GM04504 (cell line): Measurements from ENCODE around the gene ZNF584.
"Not testable (repeated sequence)": the region's sequence is repeated elsewhere in the genome, so short reads cannot be mapped to it uniquely, and the experiment has no call there.

Source experiments
- DNase-seq: peaks from one replicate; pipeline ENCODE4 v3.0.0-alpha.2; 2012; ENCODE audit warnings: low read depth

ZNF584 gene

GRCh38 chr19:58408152-58409009 lies at the start of gene ZNF584:
Gene ZNF584, plus strand, starts transcription at chr19:58408649. Its CDS starts 499 bp downstream, at chr19:58409148.
- peak; percentile 81 for DNase-seq

- no peak for DNase-seq
Measured at GRCh38 chr19:58361900-58362271, 46.6 kb upstream of the ZNF584 start.

- peak; percentile 91 for DNase-seq
Measured at GRCh38 chr19:58362272-58362994, 46.0 kb upstream of the ZNF584 start, which contains the start of gene ZNF497. Gene ZNF497, minus strand, starts transcription at chr19:58362751. Its CDS starts 5,116 bp downstream, at chr19:58357635.

GRCh38 chr19:58364146-58364545 lies 44.3 kb upstream of the ZNF584 start:
- no peak for DNase-seq

GRCh38 chr19:58366585-58367430 lies 41.6 kb upstream of the ZNF584 start:
- DNase-seq, result no peak

- DNase-seq, result no peak
Measured at GRCh38 chr19:58367698-58368454, 40.6 kb upstream of the ZNF584 start.

GRCh38 chr19:58368561-58369360 lies 39.7 kb upstream of the ZNF584 start:
- DNase-seq, result no peak

GRCh38 chr19:58372311-58373133 lies 35.9 kb upstream of the ZNF584 start:
- no peak for DNase-seq

- no peak for DNase-seq
Measured at GRCh38 chr19:58374200-58374599, 34.2 kb upstream of the ZNF584 start.

GRCh38 chr19:58376724-58377123 lies 31.7 kb upstream of the ZNF584 start:
- DNase-seq, result not testable (repeated sequence)

- no peak for DNase-seq
Measured at GRCh38 chr19:58379246-58379645, 29.2 kb upstream of the ZNF584 start.

GRCh38 chr19:58380037-58380661 lies 28.3 kb upstream of the ZNF584 start:
- no peak for DNase-seq

GRCh38 chr19:58380662-58381459 lies 27.6 kb upstream of the ZNF584 start, which contains the start of gene ZNF837:
Gene ZNF837, minus strand, starts transcription at chr19:58381030. Its CDS starts 11,698 bp downstream, at chr19:58369332.
- peak; percentile 100 for DNase-seq

- no peak for DNase-seq
Measured at GRCh38 chr19:58381460-58382212, 26.8 kb upstream of the ZNF584 start.

GRCh38 chr19:58382997-58383603 lies 25.3 kb upstream of the ZNF584 start:
- no peak for DNase-seq

- DNase-seq, result no peak
Measured at GRCh38 chr19:58385313-58385890, 23.0 kb upstream of the ZNF584 start.
